H9 (cell line): ENCODE results near the gene FSTL4. TPM values are rescaled to one million over a fixed set of nuclear protein-coding genes. Genes with fewer than 3 reads are reported as not detected.

Experiments used
- DNase-seq: peaks from one replicate; pipeline ENCODE4 v3.0.0-alpha.2; 2017
- H2AFZ ChIP-seq: one replicate; pipeline ENCODE4 v1.6.1; 2013; ENCODE audit warnings: mild to moderate bottlenecking, low read length, control low read depth, moderate library complexity
- H2AK5ac ChIP-seq: 2 replicates; pipeline ENCODE4 v1.6.1; 2013; ENCODE audit warnings: low read length, control low read depth, mixed read lengths; ENCODE audit not compliant: insufficient read length
- H2BK120ac ChIP-seq: one replicate; pipeline ENCODE4 v1.6.1; 2013; ENCODE audit warnings: low read depth, mild to moderate bottlenecking, low read length, control low read depth, inconsistent platforms; ENCODE audit not compliant: poor library complexity, severe bottlenecking
- H2BK12ac ChIP-seq: 2 replicates; pipeline ENCODE4 v1.6.1; 2013; ENCODE audit warnings: low read length, control low read depth, mixed read lengths, low read depth; ENCODE audit not compliant: insufficient read length
- H2BK15ac ChIP-seq: 2 replicates; pipeline ENCODE4 v1.6.1; 2013; ENCODE audit warnings: low read depth, low read length, control low read depth
- H2BK20ac ChIP-seq: one replicate; pipeline ENCODE4 v1.6.1; 2013; ENCODE audit warnings: low read depth, mild to moderate bottlenecking, low read length, control low read depth, inconsistent platforms; ENCODE audit not compliant: poor library complexity, severe bottlenecking
- H2BK5ac ChIP-seq: 2 replicates; pipeline ENCODE4 v1.6.1; 2013; ENCODE audit warnings: low read length, control low read depth, mixed read lengths; ENCODE audit not compliant: insufficient read length
- H3K14ac ChIP-seq: 2 replicates; pipeline ENCODE4 v1.6.1; 2013; ENCODE audit warnings: low read length, control low read depth; ENCODE audit not compliant: insufficient read depth
- H3K18ac ChIP-seq: 2 replicates; pipeline ENCODE4 v1.6.1; 2013; ENCODE audit warnings: low read depth, mild to moderate bottlenecking, mixed read lengths, low read length, control low read depth; ENCODE audit not compliant: insufficient read length
- H3K23ac ChIP-seq: 2 replicates; pipeline ENCODE4 v1.6.1; 2013; ENCODE audit warnings: low read length, control low read depth, mixed read lengths, low read depth; ENCODE audit not compliant: insufficient read length
- H3K23me2 ChIP-seq: 2 replicates; pipeline ENCODE4 v1.6.1; 2013; ENCODE audit warnings: low read depth, mild to moderate bottlenecking, mixed read lengths, low read length, control low read depth; ENCODE audit not compliant: insufficient read length, poor library complexity, severe bottlenecking
- H3K27ac ChIP-seq: 2 replicates; pipeline ENCODE4 v1.5.1; 2013; ENCODE audit warnings: low read length, control low read depth, mixed read lengths, low read depth; ENCODE audit not compliant: insufficient read length
- H3K27me3 ChIP-seq: 2 replicates; pipeline ENCODE4 v1.6.1; 2013; ENCODE audit warnings: low read length, control low read depth, inconsistent platforms; ENCODE audit not compliant: insufficient read depth
- H3K4ac ChIP-seq: 2 replicates; pipeline ENCODE4 v1.6.1; 2013; ENCODE audit warnings: low read depth, mild to moderate bottlenecking, control low read depth, inconsistent platforms, low read length, moderate library complexity
- H3K4me1 ChIP-seq: 2 replicates; pipeline ENCODE4 v1.6.1; 2013; ENCODE audit warnings: low read length, control low read depth, inconsistent platforms; ENCODE audit not compliant: insufficient read depth
- H3K4me2 ChIP-seq: 2 replicates; pipeline ENCODE4 v1.6.1; 2013; ENCODE audit warnings: low read length, control low read depth, mixed read lengths; ENCODE audit not compliant: insufficient read length, insufficient read depth
- H3K56ac ChIP-seq: 2 replicates; pipeline ENCODE4 v1.6.1; 2013; ENCODE audit warnings: low read depth, mild to moderate bottlenecking, mixed read lengths, low read length, control low read depth; ENCODE audit not compliant: insufficient read length
- H3K79me1 ChIP-seq: 2 replicates; pipeline ENCODE4 v1.6.1; 2013; ENCODE audit warnings: low read depth, mild to moderate bottlenecking, moderate library complexity, low read length, control low read depth, inconsistent platforms; ENCODE audit not compliant: insufficient read depth, poor library complexity, severe bottlenecking
- H3K79me2 ChIP-seq: 2 replicates; pipeline ENCODE4 v1.6.1; 2013; ENCODE audit warnings: low read length, control low read depth, inconsistent platforms; ENCODE audit not compliant: insufficient read depth
- H3K9ac ChIP-seq: 2 replicates; pipeline ENCODE4 v1.6.1; 2013; ENCODE audit warnings: low read length, control low read depth, mixed read lengths; ENCODE audit not compliant: insufficient read length; ENCODE audit errors: extremely low read depth
- H3K9me3 ChIP-seq: one replicate; pipeline ENCODE4 v1.6.1; 2013; ENCODE audit warnings: low read depth, low read length, inconsistent platforms; ENCODE audit not compliant: control insufficient read depth
- H3T11ph ChIP-seq: one replicate; pipeline ENCODE4 v1.6.1; 2013; ENCODE audit warnings: mild to moderate bottlenecking, low read length, control low read depth, inconsistent platforms
- H4K20me1 ChIP-seq: one replicate; pipeline ENCODE4 v1.6.1; 2013; ENCODE audit not compliant: control insufficient read depth, insufficient read length, insufficient read depth
- H4K5ac ChIP-seq: 2 replicates; pipeline ENCODE4 v1.6.1; 2013; ENCODE audit warnings: low read depth, mild to moderate bottlenecking, mixed read lengths, low read length, control low read depth; ENCODE audit not compliant: insufficient read length
- H4K8ac ChIP-seq: replicated peaks from 2 replicates; pipeline ENCODE4 v1.6.1; 2013; ENCODE audit warnings: low read length, control low read depth, mixed read lengths, low read depth; ENCODE audit not compliant: insufficient read length
- H4K91ac ChIP-seq: 2 replicates; pipeline ENCODE4 v1.6.1; 2013; ENCODE audit warnings: low read depth, mild to moderate bottlenecking, moderate library complexity, mixed read lengths, low read length, control low read depth; ENCODE audit not compliant: insufficient read length
- H3K27ac Mint-ChIP-seq, 3 experiments: 2 replicates in 2 of 3; 3 replicates in 1 of 3; pipeline ENCODE4 v1.8.0; 2020 to 2021; ENCODE audit warnings: mixed read lengths in 3 of 3, mild to moderate bottlenecking in 1 of 3, moderate library complexity in 1 of 3
- H3K27me3 Mint-ChIP-seq: 2 replicates; pipeline ENCODE4 v1.8.0; 2021; ENCODE audit warnings: low read depth, mild to moderate bottlenecking, moderate library complexity, mixed read lengths
- H3K36me3 Mint-ChIP-seq, 3 experiments: 2 replicates in 2 of 3; 3 replicates in 1 of 3; pipeline ENCODE4 v1.8.0; 2020 to 2021; ENCODE audit warnings: low read depth in 3 of 3, mixed read lengths in 3 of 3; ENCODE audit not compliant: insufficient read depth in 1 of 3
- H3K4me1 Mint-ChIP-seq, 2 experiments: 2 replicates each; pipeline ENCODE4 v1.8.0; 2020; ENCODE audit warnings: mixed read lengths in 2 of 2
- H3K4me3 Mint-ChIP-seq, 2 experiments: 2 replicates in 1 of 2; 3 replicates in 1 of 2; pipeline ENCODE4 v1.8.0; 2020 to 2021; ENCODE audit warnings: mild to moderate bottlenecking in 2 of 2, mixed read lengths in 2 of 2, moderate library complexity in 1 of 2
- H3K9me3 Mint-ChIP-seq, 2 experiments: 2 replicates in 1 of 2; 3 replicates in 1 of 2; pipeline ENCODE4 v1.8.0; 2020; ENCODE audit warnings: mild to moderate bottlenecking in 2 of 2, mixed read lengths in 2 of 2, moderate library complexity in 1 of 2
- CTCF ChIP-seq: fragments of 200-600 bp; sonication (generic); conservative IDR thresholded peaks from 3 replicates; pipeline ENCODE4 v1.8.0; 2021; ENCODE audit warnings: antibody characterized with exemption, mild to moderate bottlenecking
- WGBS: extraction: QIAGEN DNeasy Blood & Tissue Kit; methylation state at CpG from one replicate; pipeline ENCODE4 v1.1.7; 2013; ENCODE audit warnings: missing lambda C conversion rate, low lambda C conversion rate, mixed read lengths; ENCODE audit not compliant: insufficient read length; ENCODE audit errors: extremely low coverage; 5-methylcytosine and 5-hydroxymethylcytosine counted together
- total RNA-seq: library from RNA; stranded (reverse); gene quantifications from 2 replicates; pipeline ENCODE4 v1.2.1, GENCODE V29; 2021

The FSTL4 gene
- total RNA-seq, 1 experiment from 2014 or later, result 5.7 TPM

- Histone ChIP-seq H2AK5ac (no peak overlapping the region), H3K4ac (no peak overlapping the region), H3K23me2 (no peaks in the 10 kb centered on the region), H2BK120ac (no peak overlapping the region), H3K18ac (no peak overlapping the region), H2BK5ac (no peak overlapping the region), H3K4me2 (no peak overlapping the region), H4K5ac (no peak overlapping the region), H4K8ac (no peak overlapping the region), H3K27ac (no peak overlapping the region), H3K4me1 (peaks cover 11% of the 10 kb centered on the region; the same call in 1 of the 2 replicates), H4K91ac (no peak overlapping the region), H3K9me3 (no peaks in the 10 kb centered on the region), H3K79me2 (no peaks in the 10 kb centered on the region), H3K27me3 (no peaks in the 10 kb centered on the region), H3K14ac (no peak overlapping the region), H3K56ac (no peak overlapping the region), H3K9ac (no peak overlapping the region), H2BK20ac (no peak overlapping the region), H3T11ph (no peak overlapping the region), H2BK12ac (no peak overlapping the region), H3K79me1 (no peaks in the 10 kb centered on the region), H3K23ac (no peak overlapping the region), H2AFZ (no peak overlapping the region), H2BK15ac (no peak overlapping the region), H4K20me1 (no peaks in the 10 kb centered on the region)
- no peaks in the 10 kb centered on the region for H3K36me3 Mint-ChIP-seq
- H3K4me1 Mint-ChIP-seq, result peaks cover 40 to 47% of the 10 kb centered on the region in 2 experiments
- WGBS, result no CpG with 5 or more reads among the region's 18 CpGs
- H3K9me3 Mint-ChIP-seq, result no peaks in the 10 kb centered on the region; a peak in 1 of 5 replicates
- no peak for DNase-seq
- H3K4me3 Mint-ChIP-seq, result no peak overlapping the region
- peaks cover 3% of the 10 kb centered on the region for H3K27me3 Mint-ChIP-seq
- no peak for TF ChIP-seq CTCF
- no peak overlapping the region for H3K27ac Mint-ChIP-seq
These were observed 251.5 kb downstream of the FSTL4 start for GRCh38 chr5:133360693-133361472.
